Stomach smooth muscle (tissue), 2 donors: ENCODE results near the gene SERPINE1.
A peak's percentile ranks its signal among the peaks of the same experiment; 100 is the strongest.

Source experiments
- H3K27ac ChIP-seq: one replicate; pipeline ENCODE4 v1.7.0; 2013; ENCODE audit warnings: mild to moderate bottlenecking, low read length, inconsistent platforms
- H3K27me3 ChIP-seq, 2 donors: one replicate each; pipeline ENCODE4 v1.7.0; 2013; ENCODE audit warnings: low read length in 2 of 2; ENCODE audit not compliant: insufficient read depth in 2 of 2, control insufficient read depth in 1 of 2
- H3K36me3 ChIP-seq, 2 donors: one replicate each; pipeline ENCODE4 v1.7.0; 2013; ENCODE audit warnings: low read length in 2 of 2; ENCODE audit not compliant: control insufficient read depth in 2 of 2, insufficient read depth in 2 of 2
- H3K4me1 ChIP-seq: one replicate; pipeline ENCODE4 v1.7.0; 2013; ENCODE audit warnings: low read length; ENCODE audit not compliant: control insufficient read depth, insufficient read depth
- H3K4me3 ChIP-seq, 2 donors: one replicate each; pipeline ENCODE4 v1.7.0; 2013; ENCODE audit warnings: low read length in 2 of 2
- H3K9ac ChIP-seq, 2 donors: one replicate each; pipeline ENCODE4 v1.7.0; 2013; ENCODE audit warnings: low read length in 2 of 2, mild to moderate bottlenecking in 1 of 2
- H3K9me3 ChIP-seq, 2 donors: one replicate each; pipeline ENCODE4 v1.7.0; 2013; ENCODE audit warnings: low read length in 2 of 2; ENCODE audit not compliant: control insufficient read depth in 2 of 2
- donor health status: healthy.
- donor health status: Pancreatic carcinoma.

SERPINE1 gene

DNA sequence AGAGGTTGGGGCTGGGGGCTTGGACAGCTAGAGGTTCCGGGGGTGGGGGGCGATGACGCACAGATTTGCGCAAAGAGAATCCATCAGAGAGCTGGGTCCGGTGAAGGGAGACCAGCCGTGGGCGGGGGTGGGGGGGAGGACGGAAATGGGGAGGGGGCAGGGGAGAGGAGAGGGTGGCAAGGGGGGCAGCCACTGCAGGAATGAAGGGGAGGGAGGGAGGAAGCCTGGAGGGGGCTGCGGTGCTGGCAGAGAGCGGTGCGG lies 39.7 kb downstream of the SERPINE1 start:
- H3K27ac ChIP-seq = no peak overlapping the region
- H3K4me1 ChIP-seq = peaks cover 44% of the 10 kb centered on the region
- no peak overlapping the region for H3K9ac ChIP-seq
- peaks cover 79 to 93% of the 10 kb centered on the region in 2 donors for H3K27me3 ChIP-seq
- H3K9me3 ChIP-seq = no peaks in the 10 kb centered on the region
- no peak overlapping the region for H3K4me3 ChIP-seq
- H3K36me3 ChIP-seq = no peaks in the 10 kb centered on the region

DNA sequence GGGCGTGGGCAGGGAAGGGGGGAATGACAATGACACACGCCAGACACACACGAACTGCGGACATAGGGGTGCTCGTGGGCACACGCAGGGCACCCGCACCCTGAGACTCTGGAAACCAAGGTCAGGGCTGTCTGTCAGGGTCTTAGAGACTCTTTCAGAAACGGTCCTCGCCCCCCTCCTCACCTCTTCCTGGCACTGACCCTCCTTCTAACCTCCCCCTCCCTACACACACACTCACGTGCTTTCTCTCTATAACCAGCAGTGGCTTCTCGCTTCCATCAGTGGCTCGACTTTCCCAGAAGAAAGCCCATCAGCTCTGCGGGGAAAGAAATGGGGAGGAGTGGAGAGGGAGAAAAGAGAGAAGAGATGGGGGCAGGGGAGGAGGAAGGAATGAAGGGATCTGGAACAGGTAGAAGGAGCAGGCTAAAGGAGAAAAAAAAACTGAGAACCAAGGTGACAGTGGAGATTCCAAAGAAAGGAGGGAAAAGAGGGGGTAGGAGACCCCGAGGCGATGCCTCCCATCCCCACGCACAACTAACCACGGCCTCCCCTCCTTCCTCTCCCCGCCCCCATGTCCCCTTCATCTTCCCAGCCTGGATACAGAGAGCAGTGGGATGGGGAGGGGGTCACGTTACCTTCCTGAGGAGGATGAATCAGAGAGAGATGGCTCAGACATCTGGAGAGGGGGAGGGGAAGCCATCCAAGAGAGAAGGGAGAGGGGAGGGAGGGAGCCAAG lies 40.2 kb downstream of the SERPINE1 start:
- Histone ChIP-seq H3K4me1 (peaks cover 47% of the 10 kb centered on the region), H3K9me3 (no peaks in the 10 kb centered on the region), H3K27me3 (peaks cover 81 to 93% of the 10 kb centered on the region in 2 donors), H3K27ac (no peak overlapping the region), H3K4me3 (no peak overlapping the region), H3K36me3 (no peaks in the 10 kb centered on the region), H3K9ac (no peak overlapping the region)

DNA sequence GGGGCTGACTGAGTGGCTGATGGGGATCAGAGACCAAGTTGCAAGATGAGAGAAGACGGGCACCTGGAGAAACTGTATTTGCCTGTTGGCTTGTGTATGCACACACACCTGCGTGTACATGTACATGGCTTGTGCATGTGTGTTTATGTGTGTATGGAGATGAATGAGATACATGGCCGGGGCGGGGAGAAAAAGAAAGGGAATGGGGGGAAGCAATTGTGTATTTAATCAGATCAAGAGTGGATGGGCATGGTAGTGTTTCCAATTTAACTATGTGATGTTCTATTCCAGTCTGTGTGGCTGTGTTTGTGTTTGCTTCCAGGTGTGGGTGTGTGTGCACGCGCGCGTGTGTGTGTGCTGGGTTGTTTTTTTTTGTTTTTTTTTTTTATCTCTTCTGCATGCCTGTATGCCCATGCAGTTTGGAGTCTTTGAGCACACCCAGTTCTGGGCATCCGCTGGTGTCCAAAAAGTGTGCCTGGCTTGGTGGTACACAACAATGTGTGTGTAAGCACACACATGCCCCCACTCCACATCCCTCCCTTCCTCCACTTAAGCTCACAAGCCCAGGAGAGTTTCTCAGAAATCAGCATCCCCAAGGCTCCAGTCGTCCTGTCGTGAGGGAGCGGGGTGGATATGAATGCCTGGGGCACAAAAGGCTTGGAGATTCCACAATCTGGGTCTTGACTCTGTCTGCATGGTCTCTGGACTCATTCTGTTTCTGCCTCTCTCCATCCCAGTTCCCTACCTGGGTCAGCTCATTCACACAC lies 40.9 kb downstream of the SERPINE1 start:
- no peak overlapping the region for H3K27ac ChIP-seq
- no peak overlapping the region for H3K4me3 ChIP-seq
- H3K9me3 ChIP-seq = no peaks in the 10 kb centered on the region
- no peak overlapping the region for H3K9ac ChIP-seq
- H3K27me3 ChIP-seq = peaks cover 80 to 94% of the 10 kb centered on the region in 2 donors
- no peaks in the 10 kb centered on the region for H3K36me3 ChIP-seq
- H3K4me1 ChIP-seq = peaks cover 51% of the 10 kb centered on the region

DNA sequence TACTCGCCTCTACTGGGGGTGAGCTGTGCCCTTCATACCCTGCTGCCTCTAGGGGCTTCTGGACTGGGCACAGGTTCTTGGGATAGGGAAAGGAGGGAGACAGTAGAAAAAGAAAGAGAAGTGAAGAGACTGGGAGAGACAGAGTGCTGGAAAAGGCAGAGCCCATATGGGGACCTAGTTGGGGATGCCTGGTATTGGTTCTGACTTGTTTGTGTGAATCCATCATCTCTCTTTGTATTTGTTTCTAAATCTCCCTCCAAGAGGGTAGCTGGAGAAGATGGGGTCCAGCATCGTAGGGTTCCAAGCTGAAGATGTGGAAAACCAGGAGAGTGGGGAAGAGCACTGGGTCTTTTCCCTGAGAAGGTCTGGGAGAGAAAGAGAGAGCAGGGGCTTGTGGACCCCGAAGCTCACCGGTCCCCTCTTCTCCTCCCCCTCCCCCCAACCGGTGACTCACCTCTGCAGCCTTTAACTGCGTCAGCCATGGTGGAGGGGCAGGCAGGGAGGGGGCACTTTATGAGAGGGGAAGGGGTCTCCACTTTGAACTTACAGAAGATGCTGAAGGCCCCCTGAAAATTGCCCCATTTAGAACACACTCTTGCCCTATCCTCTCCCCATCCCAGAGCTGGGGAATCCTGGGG lies 41.6 kb downstream of the SERPINE1 start:
- Histone ChIP-seq H3K4me1 (peaks cover 53% of the 10 kb centered on the region), H3K27me3 (peaks cover 85 to 97% of the 10 kb centered on the region in 2 donors), H3K9ac (no peak overlapping the region), H3K9me3 (no peaks in the 10 kb centered on the region), H3K4me3 (no peak overlapping the region), H3K27ac (no peak overlapping the region), H3K36me3 (no peaks in the 10 kb centered on the region)

DNA sequence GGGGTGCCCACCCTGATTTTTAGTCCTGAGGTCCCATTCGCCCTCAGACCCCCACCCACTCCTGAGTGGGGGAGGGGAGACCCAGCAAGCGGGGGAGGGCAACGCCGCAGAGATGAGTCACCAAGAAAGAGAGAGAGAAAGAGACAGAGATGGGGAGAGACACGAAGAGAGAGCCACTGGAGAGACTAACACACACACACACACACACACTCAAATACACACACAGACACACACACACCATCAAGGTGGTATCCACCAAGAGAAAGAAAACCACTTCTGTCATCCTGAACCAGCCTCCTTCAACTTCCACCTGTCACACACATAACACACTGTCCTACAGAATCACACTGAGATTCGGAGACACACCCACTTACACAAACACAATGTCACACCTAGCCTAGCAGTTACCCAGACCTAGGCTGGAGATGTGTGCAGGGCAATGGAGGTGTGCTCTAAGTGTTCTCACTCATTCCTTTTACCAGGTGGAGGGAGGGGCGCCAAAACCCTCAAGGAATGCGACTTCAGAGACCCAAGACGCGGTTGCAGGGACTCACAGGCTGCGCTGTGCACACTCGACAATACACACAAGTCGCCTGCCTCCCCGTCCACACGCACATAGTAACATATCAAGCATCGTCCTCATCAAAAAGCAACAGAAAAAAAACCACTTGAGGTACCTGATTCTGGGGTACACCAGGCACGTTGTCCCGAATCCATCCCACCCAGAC lies 42.4 kb downstream of the SERPINE1 start:
- Histone ChIP-seq H3K27me3 (peaks cover 88 to 97% of the 10 kb centered on the region in 2 donors), H3K9ac (no peak overlapping the region), H3K4me1 (peaks cover 48% of the 10 kb centered on the region), H3K36me3 (no peaks in the 10 kb centered on the region), H3K27ac (no peak overlapping the region), H3K9me3 (no peaks in the 10 kb centered on the region), H3K4me3 (peak overlapping the region in 1 of 2 donors; percentile 15)

DNA sequence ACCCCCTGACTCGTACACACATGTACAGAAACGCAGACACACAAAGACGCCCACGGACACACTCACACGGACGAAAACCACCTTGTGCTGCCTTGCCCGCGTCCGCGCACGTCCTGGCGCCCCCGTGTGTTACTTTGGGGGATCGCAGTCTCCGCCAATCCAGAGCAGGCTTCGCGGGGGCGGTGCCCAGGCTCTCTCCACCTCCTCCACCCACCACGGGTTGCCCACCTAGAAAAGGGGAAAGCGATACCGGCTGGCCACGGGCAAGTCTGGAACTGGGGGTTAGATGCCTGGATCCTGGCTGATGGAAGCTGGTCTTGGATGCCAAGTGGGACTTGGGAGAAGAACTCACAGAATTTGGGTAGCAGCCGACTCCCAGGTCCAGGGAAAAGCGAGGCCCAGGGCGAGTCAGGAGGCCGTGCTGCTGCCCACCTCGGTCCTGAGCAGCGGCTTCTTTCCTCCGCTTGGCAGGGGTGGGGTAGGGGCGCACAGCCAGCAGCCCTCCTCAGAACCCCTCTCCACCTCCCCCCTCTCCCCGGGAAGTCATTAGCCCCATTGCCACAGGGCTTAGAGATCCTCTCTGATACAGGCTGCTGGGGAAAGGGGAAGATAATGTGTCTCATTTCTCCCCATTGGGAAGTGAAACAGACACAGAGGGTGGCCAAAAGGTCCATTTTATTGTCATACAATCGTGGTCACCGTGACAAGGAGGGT lies 43.1 kb downstream of the SERPINE1 start:
- peaks cover 43% of the 10 kb centered on the region for H3K4me1 ChIP-seq
- no peaks in the 10 kb centered on the region for H3K36me3 ChIP-seq
- H3K4me3 ChIP-seq = peak overlapping the region in 1 of 2 donors; percentile 15
- no peaks in the 10 kb centered on the region for H3K9me3 ChIP-seq
- H3K27ac ChIP-seq = no peak overlapping the region
- H3K9ac ChIP-seq = no peak overlapping the region
- H3K27me3 ChIP-seq = peaks cover 85 to 96% of the 10 kb centered on the region in 2 donors

DNA sequence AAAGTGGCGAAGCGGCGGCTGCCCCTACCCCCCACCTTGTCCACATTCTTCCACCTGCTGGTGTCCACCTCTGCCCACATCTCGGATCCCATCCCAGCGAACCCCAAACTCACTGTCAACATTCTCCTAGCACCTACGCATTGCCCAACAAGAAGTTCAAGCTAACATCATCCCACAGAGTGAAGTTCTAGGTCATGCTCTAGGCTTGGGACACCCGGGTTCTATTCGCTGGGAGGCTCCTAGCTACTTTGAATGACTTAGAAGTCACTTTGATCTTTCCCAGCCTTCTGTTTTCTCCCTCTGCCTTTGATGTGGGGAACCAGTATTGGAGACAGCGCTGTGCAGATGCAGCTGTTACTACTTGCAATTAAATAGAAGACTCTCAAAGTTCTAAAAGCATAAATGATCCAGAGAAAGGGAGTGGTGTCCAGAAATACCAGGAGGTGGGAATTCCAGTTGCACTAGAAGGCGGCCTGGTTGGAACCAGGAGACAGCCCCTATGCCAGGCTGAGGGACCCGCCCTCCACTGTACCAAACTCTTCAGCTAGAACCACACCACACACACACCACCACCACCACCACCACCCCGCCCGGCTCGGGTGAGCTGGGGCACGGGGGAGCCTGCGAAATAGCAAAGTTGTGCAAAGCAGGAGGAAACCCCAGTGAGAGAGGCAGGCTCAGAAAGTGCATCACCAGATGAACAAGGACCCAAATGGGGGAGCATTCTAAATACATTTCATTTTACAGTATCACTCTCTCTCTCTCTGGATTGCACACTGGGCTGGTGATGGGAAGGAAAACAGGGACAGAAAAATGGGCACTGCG lies 43.9 kb downstream of the SERPINE1 start:
- H3K27me3 ChIP-seq = peaks cover 87 to 97% of the 10 kb centered on the region in 2 donors
- H3K36me3 ChIP-seq = no peaks in the 10 kb centered on the region
- peaks cover 35% of the 10 kb centered on the region for H3K4me1 ChIP-seq
- H3K4me3 ChIP-seq = no peak overlapping the region
- H3K27ac ChIP-seq = no peak overlapping the region
- no peaks in the 10 kb centered on the region for H3K9me3 ChIP-seq
- H3K9ac ChIP-seq = no peak overlapping the region

DNA sequence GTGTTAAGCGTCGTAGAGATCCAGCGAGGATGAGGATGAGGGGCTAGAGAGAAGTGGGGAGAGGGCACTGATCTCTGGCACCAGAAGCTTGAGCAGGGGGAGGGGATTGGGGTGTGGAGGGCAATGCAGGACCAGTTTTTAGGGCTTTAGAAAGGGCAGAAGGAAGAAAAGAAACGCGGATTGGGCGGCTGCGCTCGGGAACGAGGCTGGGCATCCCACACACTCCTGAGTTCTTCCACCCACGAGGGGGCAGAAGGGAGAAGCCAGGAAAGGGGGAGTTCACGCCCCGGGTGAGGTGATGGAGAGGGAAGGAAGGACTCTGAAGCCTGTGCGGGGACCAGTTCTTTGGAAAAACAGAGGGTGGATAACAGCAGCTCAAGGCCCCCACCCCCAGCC lies 44.5 kb downstream of the SERPINE1 start:
- Histone ChIP-seq H3K4me1 (peaks cover 33% of the 10 kb centered on the region), H3K27ac (no peak overlapping the region), H3K4me3 (no peak overlapping the region), H3K36me3 (no peaks in the 10 kb centered on the region), H3K9ac (no peak overlapping the region), H3K27me3 (peaks cover 86 to 96% of the 10 kb centered on the region in 2 donors), H3K9me3 (no peaks in the 10 kb centered on the region)

DNA sequence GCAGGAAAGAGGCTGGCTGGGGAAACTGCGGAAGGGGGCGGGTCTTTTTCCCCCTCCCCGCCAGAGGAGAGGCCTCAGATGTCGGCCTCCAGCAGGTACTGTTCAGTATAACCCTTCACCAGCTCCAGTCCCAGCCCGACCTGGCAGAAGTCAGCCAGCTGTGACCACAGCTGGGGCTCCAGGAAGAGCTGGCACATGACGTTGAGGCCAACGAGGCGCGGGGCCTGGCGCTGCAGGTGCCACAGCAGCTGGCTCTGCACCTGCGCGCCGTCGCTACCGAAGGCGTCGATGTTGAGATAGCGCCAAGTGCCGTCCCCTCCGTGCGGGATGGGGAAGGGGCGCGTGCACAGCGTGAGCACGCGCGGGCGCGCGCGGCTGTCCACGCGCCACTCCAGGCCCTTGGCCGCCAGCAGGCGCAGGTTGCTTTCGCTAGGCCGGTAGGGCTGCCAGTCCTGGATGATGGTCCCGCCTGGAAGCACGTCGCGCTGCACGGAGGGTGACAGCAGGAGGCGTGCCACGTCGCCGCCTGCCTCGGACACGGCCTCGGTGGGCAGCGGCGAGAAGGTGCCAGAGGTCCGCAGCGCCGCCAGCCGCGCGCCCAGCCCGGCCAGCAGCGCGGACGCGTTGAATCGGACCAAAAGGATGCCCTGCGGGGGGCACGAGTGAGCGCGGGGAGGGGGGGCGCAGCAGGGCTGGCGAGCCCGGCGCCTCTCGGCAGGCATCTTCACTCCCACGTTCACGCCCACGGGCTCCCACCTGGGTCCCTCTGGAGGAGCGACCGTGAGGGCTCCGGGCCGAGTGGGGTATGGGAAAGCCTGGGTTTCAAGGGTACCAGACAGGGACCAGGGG lies 45.3 kb downstream of the SERPINE1 start:
- H3K4me1 ChIP-seq = peaks cover 33% of the 10 kb centered on the region
- no peaks in the 10 kb centered on the region for H3K36me3 ChIP-seq
- H3K9me3 ChIP-seq = no peaks in the 10 kb centered on the region
- peaks cover 89 to 93% of the 10 kb centered on the region in 2 donors for H3K27me3 ChIP-seq
- no peak overlapping the region for H3K27ac ChIP-seq
- H3K4me3 ChIP-seq = peak overlapping the region in 1 of 2 donors; percentile 54
- no peak overlapping the region for H3K9ac ChIP-seq
